OCI-LY3 (cell line): ENCODE results near the gene NLRP14.

Experiments
- H2AFZ ChIP-seq: fragments of 200-600, 300-600 bp; shearing (Covaris generic); 2 replicates; pipeline ENCODE4 v1.6.0; 2014; ENCODE audit warnings: antibody characterized with exemption, low read depth, low read length
- H3K27ac ChIP-seq: fragments of 200-600, 300-600 bp; sonication (generic); 2 replicates; pipeline ENCODE4 v1.5.1; 2014; ENCODE audit warnings: mild to moderate bottlenecking, low read length, moderate library complexity, mixed read lengths
- H3K27me3 ChIP-seq: fragments of 200-600, 300-600 bp; sonication (generic); 2 replicates; pipeline ENCODE4 v1.6.1; 2014; ENCODE audit warnings: low read depth, low read length, mixed read lengths
- H3K36me3 ChIP-seq: fragments of 200-600, 300-600 bp; sonication (generic); replicated peaks from 2 replicates; pipeline ENCODE3; 2014; ENCODE audit warnings: low read depth, low read length, mixed read lengths
- H3K4me1 ChIP-seq: fragments of 300-600, 200-600 bp; sonication (generic); 2 replicates; pipeline ENCODE4 v1.6.1; 2014; ENCODE audit warnings: low read length, mixed read lengths
- H3K4me2 ChIP-seq: fragments of 200-600, 300-600 bp; sonication (generic); 2 replicates; pipeline ENCODE4 v1.6.1; 2014; ENCODE audit warnings: low read length, mixed read lengths
- H3K4me3 ChIP-seq: fragments of 300-600, 200-600 bp; sonication (generic); 2 replicates; pipeline ENCODE4 v1.5.1; 2014; ENCODE audit warnings: antibody characterized with exemption, mild to moderate bottlenecking, low read length, moderate library complexity
- H3K79me2 ChIP-seq: fragments of 300-600, 200-600 bp; shearing (Covaris generic); 2 replicates; pipeline ENCODE4 v1.6.1; 2014; ENCODE audit warnings: mild to moderate bottlenecking, low read length, mixed read lengths
- H3K9ac ChIP-seq: fragments of 300-600, 200-600 bp; shearing (Covaris generic); 2 replicates; pipeline ENCODE4 v1.6.0; 2014; ENCODE audit warnings: mild to moderate bottlenecking, low read length, moderate library complexity
- H3K9me3 ChIP-seq: fragments of 200-600, 300-600 bp; shearing (Covaris generic); 2 replicates; pipeline ENCODE4 v1.6.1; 2014; ENCODE audit warnings: low read length, mixed read lengths; ENCODE audit not compliant: insufficient read depth
- H4K20me1 ChIP-seq: fragments of 200-600, 300-600 bp; sonication (generic); 2 replicates; pipeline ENCODE4 v1.6.1; 2016; ENCODE audit warnings: low read length, mixed read lengths; ENCODE audit not compliant: insufficient read depth
- EZH2phosphoT487 ChIP-seq: fragments of 200-600 bp; shearing (Covaris generic); IDR thresholded peaks from 2 replicates; pipeline ENCODE4 v1.6.1; 2018; ENCODE audit warnings: antibody characterized with exemption, mixed run types, low read depth
- TF ChIP-seq, protein P1 (sequence below): fragments of 200-600, 300-600 bp; sonication (generic); IDR thresholded peaks from 2 replicates; pipeline ENCODE4 v1.5.1; 2014; ENCODE audit warnings: antibody characterized with exemption, low read length, low read depth

NLRP14 gene

DNA sequence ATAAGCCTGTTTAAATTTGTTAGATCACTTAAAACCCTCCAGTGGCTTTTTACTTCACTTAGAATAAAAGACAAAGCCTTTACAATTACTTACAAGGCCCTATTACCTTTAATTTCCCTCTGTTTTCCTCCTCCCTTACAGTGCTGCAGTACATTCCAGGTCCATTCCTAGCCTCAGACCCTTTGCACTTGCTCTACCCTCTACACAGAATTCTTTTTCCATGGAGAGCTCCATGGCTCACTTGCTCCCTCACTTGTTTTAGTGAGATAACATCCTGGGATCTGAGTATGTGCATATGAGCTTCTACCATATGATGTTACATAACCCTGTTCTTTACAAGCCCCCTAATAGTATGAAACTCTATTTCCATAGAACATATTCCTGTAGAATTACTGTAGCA lies 24.6 kb upstream of the NLRP14 start:
- Histone ChIP-seq H3K4me3 (no peak overlapping the region), H3K36me3 (peaks cover 10% of the 10 kb centered on the region), H3K9me3 (no peaks in the 10 kb centered on the region), H2AFZ (no peak overlapping the region), H3K27me3 (no peaks in the 10 kb centered on the region), H3K4me2 (no peak overlapping the region), H3K4me1 (peaks cover 6% of the 10 kb centered on the region; the same call in 1 of the 2 replicates), H3K79me2 (no peaks in the 10 kb centered on the region), H3K9ac (no peak overlapping the region), H4K20me1 (no peaks in the 10 kb centered on the region), H3K27ac (no peak overlapping the region)
- no peak for TF ChIP-seq EZH2phosphoT487
- TF ChIP-seq, protein P1, sequence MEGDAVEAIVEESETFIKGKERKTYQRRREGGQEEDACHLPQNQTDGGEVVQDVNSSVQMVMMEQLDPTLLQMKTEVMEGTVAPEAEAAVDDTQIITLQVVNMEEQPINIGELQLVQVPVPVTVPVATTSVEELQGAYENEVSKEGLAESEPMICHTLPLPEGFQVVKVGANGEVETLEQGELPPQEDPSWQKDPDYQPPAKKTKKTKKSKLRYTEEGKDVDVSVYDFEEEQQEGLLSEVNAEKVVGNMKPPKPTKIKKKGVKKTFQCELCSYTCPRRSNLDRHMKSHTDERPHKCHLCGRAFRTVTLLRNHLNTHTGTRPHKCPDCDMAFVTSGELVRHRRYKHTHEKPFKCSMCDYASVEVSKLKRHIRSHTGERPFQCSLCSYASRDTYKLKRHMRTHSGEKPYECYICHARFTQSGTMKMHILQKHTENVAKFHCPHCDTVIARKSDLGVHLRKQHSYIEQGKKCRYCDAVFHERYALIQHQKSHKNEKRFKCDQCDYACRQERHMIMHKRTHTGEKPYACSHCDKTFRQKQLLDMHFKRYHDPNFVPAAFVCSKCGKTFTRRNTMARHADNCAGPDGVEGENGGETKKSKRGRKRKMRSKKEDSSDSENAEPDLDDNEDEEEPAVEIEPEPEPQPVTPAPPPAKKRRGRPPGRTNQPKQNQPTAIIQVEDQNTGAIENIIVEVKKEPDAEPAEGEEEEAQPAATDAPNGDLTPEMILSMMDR, result no peak

DNA sequence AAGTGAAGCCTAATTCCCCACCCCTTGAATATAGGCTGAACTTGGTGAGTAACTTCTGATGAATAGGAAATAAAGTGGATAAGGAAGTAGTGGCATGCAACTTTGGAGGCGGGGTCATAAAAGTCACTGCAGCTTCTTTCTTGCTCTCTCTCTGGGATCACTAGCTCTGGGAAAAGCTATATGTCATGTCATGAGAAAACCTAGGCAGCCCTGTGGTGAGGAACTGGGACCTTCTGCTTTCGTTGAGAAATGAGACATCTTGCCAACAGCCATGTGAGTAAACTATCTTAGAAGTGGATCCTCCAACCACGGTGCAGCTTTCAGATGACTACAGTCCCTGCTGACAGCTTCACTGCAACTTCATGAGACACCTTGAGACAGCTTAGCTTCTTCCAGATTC lies 15.8 kb upstream of the NLRP14 start:
- H3K4me1 ChIP-seq, result peaks cover 6% of the 10 kb centered on the region
- no peak overlapping the region for H3K4me3 ChIP-seq
- peaks cover 11% of the 10 kb centered on the region for H3K36me3 ChIP-seq
- H3K4me2 ChIP-seq, result 0 out of 2 replicates have a peak overlapping the region, but pooled peaks have one; percentile 10
- H3K27ac ChIP-seq, result no peak overlapping the region
- no peaks in the 10 kb centered on the region for H3K9me3 ChIP-seq
- TF ChIP-seq EZH2phosphoT487, result no peak
- H3K9ac ChIP-seq, result no peak overlapping the region
- no peaks in the 10 kb centered on the region for H4K20me1 ChIP-seq
- H3K27me3 ChIP-seq, result no peaks in the 10 kb centered on the region
- H3K79me2 ChIP-seq, result no peaks in the 10 kb centered on the region
- no peak overlapping the region for H2AFZ ChIP-seq

DNA sequence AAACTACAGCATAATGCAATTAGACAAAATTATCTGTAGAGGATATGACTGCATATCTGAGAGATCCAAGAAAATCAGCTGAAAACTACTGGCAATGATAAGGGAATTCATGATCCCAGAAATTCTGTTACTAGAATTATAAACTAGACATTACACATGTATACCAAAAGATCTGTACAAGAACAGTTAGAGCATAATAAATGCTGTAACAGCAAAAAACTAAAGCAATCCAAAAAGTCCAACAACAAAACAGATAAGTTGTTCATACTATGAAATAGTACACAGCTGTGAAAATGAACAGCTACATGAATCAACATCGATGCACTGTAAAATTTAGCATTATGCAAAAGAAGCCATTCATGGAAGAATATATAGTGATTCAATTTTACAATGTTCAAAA lies 6.2 kb upstream of the NLRP14 start:
- no peaks in the 10 kb centered on the region for H3K9me3 ChIP-seq
- no peaks in the 10 kb centered on the region for H3K79me2 ChIP-seq
- no peaks in the 10 kb centered on the region for H4K20me1 ChIP-seq
- H2AFZ ChIP-seq, result no peak overlapping the region
- H3K4me2 ChIP-seq, result no peak overlapping the region
- no peak overlapping the region for H3K27ac ChIP-seq
- H3K4me1 ChIP-seq, result no peaks in the 10 kb centered on the region
- no peaks in the 10 kb centered on the region for H3K36me3 ChIP-seq
- no peak overlapping the region for H3K9ac ChIP-seq
- H3K4me3 ChIP-seq, result no peak overlapping the region
- TF ChIP-seq, protein P1, result no peak
- no peak for TF ChIP-seq EZH2phosphoT487
- no peaks in the 10 kb centered on the region for H3K27me3 ChIP-seq

DNA sequence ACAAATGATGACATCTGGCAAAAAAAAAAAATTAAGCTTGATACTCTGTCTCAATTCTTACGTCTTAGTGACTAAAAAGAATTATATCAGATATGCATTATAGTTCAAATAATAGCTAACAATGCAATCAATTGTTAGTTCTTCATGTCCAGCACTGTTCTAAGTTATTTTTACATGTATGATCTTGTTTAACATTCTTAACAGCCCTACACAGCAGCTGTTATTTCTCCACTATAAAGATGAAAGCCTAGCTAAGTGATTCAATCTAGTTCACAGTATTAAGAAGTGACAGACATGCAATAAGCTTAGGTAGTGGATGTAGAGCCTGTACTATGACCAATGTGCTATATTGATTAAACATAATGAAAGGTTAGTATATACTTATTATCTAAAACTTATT lies 4.3 kb upstream of the NLRP14 start:
- no peaks in the 10 kb centered on the region for H3K79me2 ChIP-seq
- H2AFZ ChIP-seq, result no peak overlapping the region
- H3K27ac ChIP-seq, result no peak overlapping the region
- H3K9me3 ChIP-seq, result no peaks in the 10 kb centered on the region
- H3K36me3 ChIP-seq, result no peaks in the 10 kb centered on the region
- TF ChIP-seq, protein P1, result no peak
- TF ChIP-seq EZH2phosphoT487, result no peak
- H3K4me1 ChIP-seq, result no peaks in the 10 kb centered on the region
- no peak overlapping the region for H3K4me2 ChIP-seq
- no peaks in the 10 kb centered on the region for H3K27me3 ChIP-seq
- H3K9ac ChIP-seq, result no peak overlapping the region
- H4K20me1 ChIP-seq, result no peaks in the 10 kb centered on the region
- no peak overlapping the region for H3K4me3 ChIP-seq
